ENCODE results near the gene NAGA.

The NAGA gene

GRCh38 chr22:42039271-42039670 is 31.3 kb downstream of the NAGA start:
- TF ChIP-seq REST (IDR thresholded peaks at IDR 0.05; ENCODE audit: insufficient read depth in 1 of 2, low read depth in 2 of 2, low read length in 2 of 2) (no peak), SIN3A (IDR thresholded peaks at IDR 0.05; ENCODE audit: borderline replicate concordance, insufficient read depth, low read length) (no peak), TAF1 (IDR thresholded peaks at IDR 0.05; ENCODE audit: borderline replicate concordance, insufficient read depth, low read length) (no peak), FOXP2 (optimal IDR thresholded peaks at IDR 0.05; ENCODE audit: borderline replicate concordance, extremely low read depth, extremely low read length, insufficient read depth) (no peak), POLR2AphosphoS5 (IDR thresholded peaks at IDR 0.05; ENCODE audit: low read depth, low read length) (no peak)

GRCh38 chr22:42035256-42035655 is 35.4 kb downstream of the NAGA start:
- TF ChIP-seq REST (IDR thresholded peaks at IDR 0.05; ENCODE audit: insufficient read depth in 1 of 2, low read depth in 2 of 2, low read length in 2 of 2) (no peak), POLR2AphosphoS5 (IDR thresholded peaks at IDR 0.05; ENCODE audit: low read depth, low read length) (no peak), SIN3A (IDR thresholded peaks at IDR 0.05; ENCODE audit: borderline replicate concordance, insufficient read depth, low read length) (no peak), TAF1 (IDR thresholded peaks at IDR 0.05; ENCODE audit: borderline replicate concordance, insufficient read depth, low read length) (no peak), FOXP2 (optimal IDR thresholded peaks at IDR 0.05; ENCODE audit: borderline replicate concordance, extremely low read depth, extremely low read length, insufficient read depth) (no peak)

GRCh38 chr22:42033263-42034181 is 37.1 kb downstream of the NAGA start:
- TF ChIP-seq SIN3A (IDR thresholded peaks at IDR 0.05; ENCODE audit: borderline replicate concordance, insufficient read depth, low read length) (no peak), REST (IDR thresholded peaks at IDR 0.05; ENCODE audit: insufficient read depth in 1 of 2, low read depth in 2 of 2, low read length in 2 of 2) (no peak)

- TF ChIP-seq FOXP2 (optimal IDR thresholded peaks at IDR 0.05; ENCODE audit: borderline replicate concordance, extremely low read depth, extremely low read length, insufficient read depth) (no peak), POLR2AphosphoS5 (IDR thresholded peaks at IDR 0.05; ENCODE audit: low read depth, low read length) (no peak), TAF1 (IDR thresholded peaks at IDR 0.05; ENCODE audit: borderline replicate concordance, insufficient read depth, low read length) (no peak), REST (IDR thresholded peaks at IDR 0.05; ENCODE audit: insufficient read depth in 1 of 2, low read depth in 2 of 2, low read length in 2 of 2) (no peak)
These were observed 43.9 kb downstream of the NAGA start for GRCh38 chr22:42026705-42027104.

Measured in PFSK-1 (cell line).